SK-N-MC (cell line): ENCODE data around the gene COL18A1.

Experiments
- EZH2 ChIP-seq: fragments of 200-600 bp; sonication (generic); IDR thresholded peaks from one replicate; pipeline ENCODE4 v1.6.1; 2017; ENCODE audit warnings: antibody characterized with exemption
- POLR2AphosphoS5 ChIP-seq: IDR thresholded peaks from 2 replicates; pipeline ENCODE4 v1.6.1; 2012; ENCODE audit warnings: mild to moderate bottlenecking, low read depth, low read length, borderline replicate concordance

- TF ChIP-seq POLR2AphosphoS5 (no peak), EZH2 (no peak)
These were observed 155.4 kb downstream of the COL18A1 start for GRCh38 chr21:45560106-45561021.
